Muscle of leg (tissue), 11 donors: ENCODE results near the gene PHACTR3. TPM values are rescaled to one million over a fixed set of nuclear protein-coding genes. Genes with fewer than 3 reads are reported as not detected.

ENCODE experiments used
- DNase-seq: peaks from one replicate; pipeline ENCODE4 v3.0.0; 2013
- H3K27ac ChIP-seq: one replicate; pipeline ENCODE4 v1.5.1; 2013; ENCODE audit warnings: mild to moderate bottlenecking, low read length, control low read depth
- H3K27me3 ChIP-seq: one replicate; pipeline ENCODE4 v1.6.1; 2013; ENCODE audit warnings: low read length; ENCODE audit not compliant: control insufficient read depth, insufficient read depth
- H3K36me3 ChIP-seq: one replicate; pipeline ENCODE4 v1.6.1; 2013; ENCODE audit warnings: low read length; ENCODE audit not compliant: control insufficient read depth, insufficient read depth
- H3K4me1 ChIP-seq: one replicate; pipeline ENCODE4 v1.6.1; 2013; ENCODE audit warnings: low read length; ENCODE audit not compliant: control insufficient read depth, insufficient read depth
- H3K4me3 ChIP-seq: one replicate; pipeline ENCODE4 v1.5.1; 2013; ENCODE audit warnings: low read length, control low read depth
- H3K9me3 ChIP-seq: replicated peaks from 2 replicates; pipeline ENCODE4 v1.6.1; 2013; ENCODE audit warnings: low read depth, low read length; ENCODE audit not compliant: control insufficient read depth
- WGBS: methylation state at CpG from one replicate; pipeline ENCODE4 v1.1.5; 2013; ENCODE audit warnings: missing lambda C conversion rate; ENCODE audit not compliant: insufficient coverage; 5-methylcytosine and 5-hydroxymethylcytosine counted together
- polyA plus RNA-seq, 8 donors: library from polyadenylated mRNA; unstranded; fragments of 120-200 nt; gene quantifications; one replicate each; pipeline versions ENCODE4 v1.2.1 to v1.2.3, GENCODE V29; 2013; ENCODE audit warnings: inconsistent platforms in 1 of 8, low replicate concordance in 1 of 8; ENCODE audit not compliant: insufficient read length in 8 of 8, insufficient read depth in 1 of 8
- total RNA-seq: library from RNA; stranded (reverse); fragments of 120-200 nt; gene quantifications from one replicate; pipeline ENCODE4 v1.2.4, GENCODE V29; 2013

The PHACTR3 gene
- total and polyA plus RNA-seq, 9 donors, result 4.7 to 17.0 (median 9.9) TPM

- 89% methylated on average over 12 of the region's 13 CpGs for WGBS
- Histone ChIP-seq H3K27me3 (peaks cover 2% of the 10 kb centered on the region), H3K4me1 (peaks cover 62% of the 10 kb centered on the region), H3K36me3 (no peaks in the 10 kb centered on the region), H3K27ac (no peak overlapping the region), H3K9me3 (no peaks in the 10 kb centered on the region), H3K4me3 (no peak overlapping the region)
- DNase-seq, result no peak
Measured at GRCh38 chr20:59832406-59833363, 228.3 kb downstream of the PHACTR3 start.

- no peak overlapping the region for H3K4me3 ChIP-seq
- DNase-seq, result peak; percentile 49
- no peaks in the 10 kb centered on the region for H3K9me3 ChIP-seq
- H3K27me3 ChIP-seq, result peaks cover 2% of the 10 kb centered on the region
- H3K36me3 ChIP-seq, result no peaks in the 10 kb centered on the region
- H3K27ac ChIP-seq, result no peak overlapping the region
- WGBS, result 37% methylated on average over 2 of the region's 2 CpGs
- H3K4me1 ChIP-seq, result peaks cover 44% of the 10 kb centered on the region
Measured at GRCh38 chr20:59835057-59835447, 230.7 kb downstream of the PHACTR3 start.

- Histone ChIP-seq H3K4me3 (peak overlapping the region; percentile 13), H3K27ac (peak overlapping the region; percentile 47), H3K36me3 (no peaks in the 10 kb centered on the region), H3K4me1 (peaks cover 41% of the 10 kb centered on the region), H3K27me3 (peaks cover 2% of the 10 kb centered on the region), H3K9me3 (no peaks in the 10 kb centered on the region)
- peak; percentile 80 for DNase-seq
- 4% methylated on average over 13 of the region's 16 CpGs for WGBS
Measured at GRCh38 chr20:59835448-59836395, 231.4 kb downstream of the PHACTR3 start.

- Histone ChIP-seq H3K27me3 (peaks cover 2% of the 10 kb centered on the region), H3K4me1 (peaks cover 31% of the 10 kb centered on the region), H3K36me3 (peaks cover 3% of the 10 kb centered on the region), H3K9me3 (no peaks in the 10 kb centered on the region), H3K4me3 (peak overlapping the region; percentile 13), H3K27ac (no peak overlapping the region)
- 15% methylated on average over 5 of the region's 6 CpGs for WGBS
- DNase-seq, result no peak
Measured at GRCh38 chr20:59836767-59837166, 232.4 kb downstream of the PHACTR3 start.

- H3K4me1 ChIP-seq, result peaks cover 24% of the 10 kb centered on the region
Measured at GRCh38 chr20:59837623-59838394, 233.5 kb downstream of the PHACTR3 start.

GRCh38 chr20:59839400-59839799 is 235.1 kb downstream of the PHACTR3 start:
- H3K9me3 ChIP-seq, result no peaks in the 10 kb centered on the region
- H3K4me3 ChIP-seq, result no peak overlapping the region
- peaks cover 24% of the 10 kb centered on the region for H3K4me1 ChIP-seq
- DNase-seq, result no peak
- 40% methylated on average over 2 of the region's 5 CpGs for WGBS
- peaks cover 5% of the 10 kb centered on the region for H3K36me3 ChIP-seq
- H3K27ac ChIP-seq, result no peak overlapping the region
- H3K27me3 ChIP-seq, result no peaks in the 10 kb centered on the region

More at GRCh38 chr20:59837623-59838394, 233.5 kb downstream of the PHACTR3 start:
- 83% methylated on average over 2 of the region's 4 CpGs for WGBS
- Histone ChIP-seq H3K4me3 (no peak overlapping the region), H3K36me3 (peaks cover 5% of the 10 kb centered on the region), H3K27me3 (peaks cover 2% of the 10 kb centered on the region), H3K27ac (no peak overlapping the region), H3K9me3 (no peaks in the 10 kb centered on the region)
- DNase-seq, result no peak

- Histone ChIP-seq H3K27ac (no peak overlapping the region), H3K9me3 (no peaks in the 10 kb centered on the region), H3K27me3 (no peaks in the 10 kb centered on the region), H3K36me3 (peaks cover 7% of the 10 kb centered on the region), H3K4me3 (no peak overlapping the region), H3K4me1 (no peaks in the 10 kb centered on the region)
- no peak for DNase-seq
- no CpG with 5 or more reads among the region's 3 CpGs for WGBS
Measured at GRCh38 chr20:59845472-59845871, 241.1 kb downstream of the PHACTR3 start.

GRCh38 chr20:59848182-59848581 is 243.8 kb downstream of the PHACTR3 start:
- Histone ChIP-seq H3K36me3 (peaks cover 2% of the 10 kb centered on the region), H3K27me3 (no peaks in the 10 kb centered on the region), H3K27ac (no peak overlapping the region), H3K4me1 (no peaks in the 10 kb centered on the region), H3K4me3 (no peak overlapping the region), H3K9me3 (no peaks in the 10 kb centered on the region)
- no CpG with 5 or more reads among the region's 2 CpGs for WGBS
- DNase-seq, result no peak

- no peaks in the 10 kb centered on the region for H3K27me3 ChIP-seq
- DNase-seq, result peak; percentile 65
- no CpG with 5 or more reads among the region's 7 CpGs for WGBS
Measured at GRCh38 chr20:59850018-59850641, 245.8 kb downstream of the PHACTR3 start.

More at GRCh38 chr20:59850018-59850641, 245.8 kb downstream of the PHACTR3 start:
- no peak overlapping the region for H3K27ac ChIP-seq
- no peak overlapping the region for H3K4me3 ChIP-seq
- H3K4me1 ChIP-seq, result no peaks in the 10 kb centered on the region
- peaks cover 2% of the 10 kb centered on the region for H3K36me3 ChIP-seq
- no peaks in the 10 kb centered on the region for H3K9me3 ChIP-seq
